Uterus (tissue), 2 donors: ENCODE measurements around the gene HNRNPK.

Experiments
- CTCF ChIP-seq, 4 experiments: fragments of 200-600 bp in 2 of 4; fragments of 450-650 bp in 2 of 4; sonication (generic) in 2 of 4; IDR thresholded peaks; one replicate each; pipeline ENCODE4 v1.5.1; 2016 to 2019; ENCODE audit warnings: antibody characterized with exemption in 4 of 4, mild to moderate bottlenecking in 2 of 4, moderate library complexity in 1 of 4
- POLR2A ChIP-seq, 2 donors: fragments of 450-650 bp; IDR thresholded peaks; one replicate each; pipeline ENCODE4 v1.6.1; 2016; ENCODE audit warnings: antibody characterized with exemption in 2 of 2, mild to moderate bottlenecking in 1 of 2, moderate library complexity in 1 of 2

- TF ChIP-seq CTCF (IDR thresholded peaks at IDR 0.05) (no peak), POLR2A (IDR thresholded peaks at IDR 0.05) (no peak)
These were observed 17.9 kb downstream of the HNRNPK start for GRCh38 chr9:83962165-83962564.
